HG03097 (cell line): ENCODE data around the gene ANKRD65.
"Not testable (repeated sequence)": the region's sequence is repeated elsewhere in the genome, so short reads cannot be mapped to it uniquely, and the experiment has no call there.

Source experiments
- ATAC-seq: cut with Tn5 transposase; IDR thresholded peaks from one replicate; pipeline ENCODE4 v1.9.1; 2021; ENCODE audit not compliant: unreplicated experiment, low FRiP score

The ANKRD65 gene

GRCh38 chr1:1431845-1432273, 10.8 kb upstream of the ANKRD65 start:
- ATAC-seq = no peak

GRCh38 chr1:1430992-1431844, 10.1 kb upstream of the ANKRD65 start:
- ATAC-seq = no peak

GRCh38 chr1:1430114-1430982, 9.3 kb upstream of the ANKRD65 start:
- no peak for ATAC-seq

- no peak for ATAC-seq
Measured at GRCh38 chr1:1429671-1430073, 8.6 kb upstream of the ANKRD65 start.

GRCh38 chr1:1428967-1429366, 7.9 kb upstream of the ANKRD65 start:
- ATAC-seq = not testable (repeated sequence)

- no peak for ATAC-seq
Measured at GRCh38 chr1:1428174-1428573, 7.1 kb upstream of the ANKRD65 start.

GRCh38 chr1:1427820-1428148, 6.7 kb upstream of the ANKRD65 start:
- no peak for ATAC-seq

GRCh38 chr1:1427106-1427819, 6.2 kb upstream of the ANKRD65 start:
- ATAC-seq = no peak

- ATAC-seq = no peak
Measured at GRCh38 chr1:1426496-1427105, 5.5 kb upstream of the ANKRD65 start.

- ATAC-seq = no peak
Measured at GRCh38 chr1:1425753-1426495, 4.8 kb upstream of the ANKRD65 start.

GRCh38 chr1:1425426-1425752, 4.3 kb upstream of the ANKRD65 start:
- ATAC-seq = no peak

GRCh38 chr1:1424707-1425106, 3.6 kb upstream of the ANKRD65 start:
- no peak for ATAC-seq

GRCh38 chr1:1423245-1423597, 2.1 kb upstream of the ANKRD65 start:
- no peak for ATAC-seq

GRCh38 chr1:1422465-1423244, 1.6 kb upstream of the ANKRD65 start:
- ATAC-seq = no peak

GRCh38 chr1:1421907-1422464, 910 bp upstream of the ANKRD65 start:
- no peak for ATAC-seq

- no peak for ATAC-seq
Measured at GRCh38 chr1:1420654-1421141, 378 bp downstream of the ANKRD65 start.

- no peak for ATAC-seq
Measured at GRCh38 chr1:1419813-1420653, 1.0 kb downstream of the ANKRD65 start.

- ATAC-seq = no peak
Measured at GRCh38 chr1:1419363-1419812, 1.7 kb downstream of the ANKRD65 start.
